Measurements from ENCODE around the gene POLR2A. TPM values are rescaled to one million over a fixed set of nuclear protein-coding genes. Genes with fewer than 3 reads are reported as not detected.

POLR2A gene
- total RNA-seq, 1 donor from 2014 or later = 148 TPM

- Mint-ChIP-seq H3K27ac (ENCODE audit: unreplicated experiment) (no peak overlapping the region), H3K27me3 (ENCODE audit: unreplicated experiment) (peaks cover 41% of the 10 kb centered on the region), H3K36me3 (ENCODE audit: unreplicated experiment) (peaks cover 2% of the 10 kb centered on the region), H3K9me3 (ENCODE audit: unreplicated experiment) (no peaks in the 10 kb centered on the region), H3K4me3 (ENCODE audit: unreplicated experiment) (peak overlapping the region; percentile 79), H3K4me1 (ENCODE audit: unreplicated experiment) (peaks cover 53% of the 10 kb centered on the region)
- DNase-seq (ENCODE audit: extremely low spot score, unreplicated experiment) = no peak
- no peak for TF ChIP-seq CTCF (IDR thresholded peaks at IDR 0.05)
Measured at GRCh38 chr17:7440834-7441195, 43.4 kb upstream of the POLR2A start.

- TF ChIP-seq CTCF (IDR thresholded peaks at IDR 0.05) = no peak
- Mint-ChIP-seq H3K4me3 (ENCODE audit: unreplicated experiment) (no peak overlapping the region), H3K4me1 (ENCODE audit: unreplicated experiment) (peaks cover 49% of the 10 kb centered on the region), H3K27ac (ENCODE audit: unreplicated experiment) (no peak overlapping the region), H3K36me3 (ENCODE audit: unreplicated experiment) (peaks cover 2% of the 10 kb centered on the region), H3K9me3 (ENCODE audit: unreplicated experiment) (no peaks in the 10 kb centered on the region), H3K27me3 (ENCODE audit: unreplicated experiment) (peaks cover 44% of the 10 kb centered on the region)
- DNase-seq (ENCODE audit: extremely low spot score, unreplicated experiment) = no peak
Measured at GRCh38 chr17:7441266-7441665, 42.9 kb upstream of the POLR2A start.

- no peak for DNase-seq (ENCODE audit: extremely low spot score, unreplicated experiment)
- no peak overlapping the region for H3K4me3 Mint-ChIP-seq (ENCODE audit: unreplicated experiment)
- H3K27me3 Mint-ChIP-seq (ENCODE audit: unreplicated experiment) = peaks cover 45% of the 10 kb centered on the region
Measured at GRCh38 chr17:7442142-7442541, 42.0 kb upstream of the POLR2A start.

GRCh38 chr17:7443499-7444485 is 40.4 kb upstream of the POLR2A start:
- DNase-seq (ENCODE audit: extremely low spot score, unreplicated experiment) = no peak
- no peak overlapping the region for H3K27ac Mint-ChIP-seq (ENCODE audit: unreplicated experiment)
- TF ChIP-seq CTCF (IDR thresholded peaks at IDR 0.05) = no peak

More at GRCh38 chr17:7442142-7442541, 42.0 kb upstream of the POLR2A start:
- Mint-ChIP-seq H3K9me3 (ENCODE audit: unreplicated experiment) (no peaks in the 10 kb centered on the region), H3K27ac (ENCODE audit: unreplicated experiment) (no peak overlapping the region), H3K4me1 (ENCODE audit: unreplicated experiment) (peaks cover 43% of the 10 kb centered on the region), H3K36me3 (ENCODE audit: unreplicated experiment) (peaks cover 2% of the 10 kb centered on the region)
- TF ChIP-seq CTCF (IDR thresholded peaks at IDR 0.05) = no peak

More at GRCh38 chr17:7443499-7444485, 40.4 kb upstream of the POLR2A start:
- peaks cover 28% of the 10 kb centered on the region for H3K4me1 Mint-ChIP-seq (ENCODE audit: unreplicated experiment)
- H3K36me3 Mint-ChIP-seq (ENCODE audit: unreplicated experiment) = no peaks in the 10 kb centered on the region
- H3K4me3 Mint-ChIP-seq (ENCODE audit: unreplicated experiment) = no peak overlapping the region
- H3K9me3 Mint-ChIP-seq (ENCODE audit: unreplicated experiment) = no peaks in the 10 kb centered on the region
- peaks cover 42% of the 10 kb centered on the region for H3K27me3 Mint-ChIP-seq (ENCODE audit: unreplicated experiment)
